ENCODE measurements around the gene TRIM61. TPM values are rescaled to one million over a fixed set of nuclear protein-coding genes. Genes with fewer than 3 reads are reported as not detected.
"Not testable (repeated sequence)": the region's sequence is repeated elsewhere in the genome, so short reads cannot be mapped to it uniquely, and the experiment has no call there.

Gene TRIM61
- total RNA-seq, 1 donor from 2014 or later = not detected

DNA sequence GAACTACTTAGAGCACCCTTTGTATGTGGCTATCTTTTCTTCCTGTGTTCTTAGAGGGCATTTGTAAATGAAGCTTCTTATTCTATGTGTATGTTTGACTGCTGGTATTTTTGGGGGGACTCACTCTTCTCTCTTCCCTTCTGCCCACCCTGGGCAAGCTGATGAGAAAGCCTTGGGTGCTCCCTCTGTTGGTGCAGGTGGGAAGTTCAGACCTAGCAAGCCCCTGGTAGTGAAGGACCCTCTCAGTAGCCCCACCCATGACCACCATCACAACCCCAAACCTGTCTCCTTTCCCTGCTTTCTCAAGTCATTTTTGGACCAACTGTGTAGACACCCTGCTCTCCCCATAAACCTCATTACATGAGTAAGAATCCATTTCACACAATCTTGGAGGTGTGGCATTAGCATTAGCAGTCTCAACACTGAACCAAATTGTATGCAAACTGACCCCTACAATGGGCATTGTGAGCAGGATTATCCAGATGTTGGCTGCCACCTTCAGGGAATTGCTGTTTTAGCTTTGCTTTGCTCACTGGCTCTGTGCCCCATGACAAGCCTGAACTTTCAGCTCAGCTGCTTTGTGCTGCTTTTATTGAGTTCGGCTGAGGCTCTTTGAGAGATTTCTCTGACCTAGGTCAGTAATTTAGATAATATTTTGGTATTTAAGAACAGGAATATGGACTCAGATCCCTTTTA, 27.9 kb downstream of the TRIM61 start:
- H3K27ac ChIP-seq = no peak overlapping the region
- H3K9me3 ChIP-seq = no peaks in the 10 kb centered on the region
- intact Hi-C loops (cut with DNase I) = no loop called here
- no peak overlapping the region for H3K4me3 ChIP-seq
- TF ChIP-seq, protein P1, sequence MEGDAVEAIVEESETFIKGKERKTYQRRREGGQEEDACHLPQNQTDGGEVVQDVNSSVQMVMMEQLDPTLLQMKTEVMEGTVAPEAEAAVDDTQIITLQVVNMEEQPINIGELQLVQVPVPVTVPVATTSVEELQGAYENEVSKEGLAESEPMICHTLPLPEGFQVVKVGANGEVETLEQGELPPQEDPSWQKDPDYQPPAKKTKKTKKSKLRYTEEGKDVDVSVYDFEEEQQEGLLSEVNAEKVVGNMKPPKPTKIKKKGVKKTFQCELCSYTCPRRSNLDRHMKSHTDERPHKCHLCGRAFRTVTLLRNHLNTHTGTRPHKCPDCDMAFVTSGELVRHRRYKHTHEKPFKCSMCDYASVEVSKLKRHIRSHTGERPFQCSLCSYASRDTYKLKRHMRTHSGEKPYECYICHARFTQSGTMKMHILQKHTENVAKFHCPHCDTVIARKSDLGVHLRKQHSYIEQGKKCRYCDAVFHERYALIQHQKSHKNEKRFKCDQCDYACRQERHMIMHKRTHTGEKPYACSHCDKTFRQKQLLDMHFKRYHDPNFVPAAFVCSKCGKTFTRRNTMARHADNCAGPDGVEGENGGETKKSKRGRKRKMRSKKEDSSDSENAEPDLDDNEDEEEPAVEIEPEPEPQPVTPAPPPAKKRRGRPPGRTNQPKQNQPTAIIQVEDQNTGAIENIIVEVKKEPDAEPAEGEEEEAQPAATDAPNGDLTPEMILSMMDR (IDR thresholded peaks at IDR 0.05) = no peak
- H3K27me3 ChIP-seq = no peaks in the 10 kb centered on the region
- H3K36me3 ChIP-seq = no peaks in the 10 kb centered on the region
- no peak for DNase-seq (ENCODE audit: low spot score in 2 of 2)
- no peaks in the 10 kb centered on the region for H3K4me1 ChIP-seq

DNA sequence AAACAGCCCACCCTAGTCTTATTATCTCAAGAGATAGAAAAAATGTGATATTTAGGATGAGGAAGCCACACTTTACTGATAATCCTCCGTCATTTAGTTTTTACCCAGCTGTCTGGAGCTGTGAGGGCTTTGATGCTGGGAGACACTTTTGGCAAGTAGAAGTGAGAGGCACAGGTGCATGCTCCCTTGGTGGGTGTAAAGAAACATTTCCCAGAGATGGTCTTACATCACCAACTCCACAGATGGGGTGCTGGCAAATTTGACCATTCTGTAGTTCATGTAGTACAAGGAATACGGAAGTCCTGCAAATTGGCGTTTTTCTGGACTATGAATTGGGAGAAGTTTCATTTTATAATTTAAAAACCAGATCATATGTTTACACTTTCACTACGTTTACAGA, 28.5 kb downstream of the TRIM61 start:
- no peak for DNase-seq (ENCODE audit: low spot score in 2 of 2)
- Histone ChIP-seq H3K27me3 (no peaks in the 10 kb centered on the region), H3K9me3 (no peaks in the 10 kb centered on the region), H3K27ac (no peak overlapping the region), H3K36me3 (no peaks in the 10 kb centered on the region), H3K4me1 (no peaks in the 10 kb centered on the region), H3K4me3 (no peak overlapping the region)
- TF ChIP-seq, protein P1 (IDR thresholded peaks at IDR 0.05) = no peak
- intact Hi-C loops (cut with DNase I) = no loop called here

DNA sequence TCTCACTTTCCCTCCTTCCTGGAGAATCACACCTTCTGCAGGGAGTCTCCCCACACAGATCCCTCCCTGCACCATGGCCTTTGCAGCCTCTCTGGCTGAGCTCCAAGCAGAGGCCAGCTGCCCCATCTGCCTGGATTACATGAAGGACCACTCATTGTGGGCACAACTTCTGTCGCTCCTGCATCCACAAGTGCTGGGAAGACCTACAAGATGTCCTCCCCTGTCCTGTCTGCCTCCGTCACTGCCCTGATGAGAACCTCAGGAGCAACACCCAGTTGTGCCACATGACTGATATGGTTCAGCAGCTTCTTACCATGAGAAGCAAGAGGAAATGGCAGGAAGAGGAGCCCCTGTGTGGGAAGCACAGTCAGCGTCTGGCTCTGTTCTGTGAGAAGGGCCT, 29.5 kb downstream of the TRIM61 start:
- DNase-seq (ENCODE audit: low spot score in 2 of 2); H3K27ac ChIP-seq; intact Hi-C loops (cut with DNase I); H3K36me3 ChIP-seq; H3K27me3 ChIP-seq; H3K4me3 ChIP-seq; H3K4me1 ChIP-seq; H3K9me3 ChIP-seq: not testable (repeated sequence)

DNA sequence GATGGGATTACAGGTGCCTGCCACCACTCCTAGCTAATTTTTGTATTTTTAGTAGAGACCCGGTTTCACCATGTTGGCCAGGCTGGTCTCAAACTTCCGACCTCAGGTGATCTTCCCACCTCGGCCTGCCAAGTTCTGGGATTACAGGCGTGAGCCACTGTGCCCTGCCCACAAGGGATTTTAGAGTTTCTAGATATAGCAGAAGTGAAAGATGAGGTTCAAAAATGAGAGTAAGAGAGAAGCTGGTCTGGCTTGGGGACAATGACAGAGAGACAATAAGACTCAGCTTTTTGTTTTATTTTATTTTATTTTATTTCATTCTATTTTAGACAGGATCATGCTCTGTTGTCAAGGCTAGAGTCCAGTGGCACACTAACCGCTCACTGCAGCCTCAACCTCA, 30.6 kb downstream of the TRIM61 start:
- Histone ChIP-seq H3K9me3 (no peaks in the 10 kb centered on the region), H3K27me3 (no peaks in the 10 kb centered on the region), H3K4me3 (no peak overlapping the region), H3K4me1 (no peaks in the 10 kb centered on the region), H3K27ac (no peak overlapping the region), H3K36me3 (no peaks in the 10 kb centered on the region)
- no peak for DNase-seq (ENCODE audit: low spot score in 2 of 2)
- intact Hi-C loops (cut with DNase I) = no loop called here
- TF ChIP-seq, protein P1 (IDR thresholded peaks at IDR 0.05) = no peak

DNA sequence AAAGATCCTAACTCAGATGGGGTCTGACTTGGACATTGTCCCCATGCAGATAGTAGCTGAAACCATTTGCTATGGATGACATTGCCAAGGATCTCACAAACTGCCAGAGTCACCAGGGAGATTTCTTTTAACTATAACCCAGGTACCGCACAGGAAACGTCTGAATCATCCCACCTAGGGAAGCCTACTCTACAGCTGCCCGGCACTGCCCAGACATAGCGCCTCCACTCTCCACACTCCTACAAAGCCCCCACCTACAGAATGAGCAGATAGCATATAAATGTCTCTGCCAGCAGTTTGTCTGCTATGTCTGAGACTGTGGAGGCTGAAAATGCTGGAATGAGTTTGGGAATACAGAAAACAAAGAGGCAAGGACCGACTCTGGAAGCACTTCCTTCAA, 32.3 kb downstream of the TRIM61 start:
- DNase-seq (ENCODE audit: low spot score in 2 of 2) = no peak
- H3K36me3 ChIP-seq = no peaks in the 10 kb centered on the region
- no peaks in the 10 kb centered on the region for H3K27me3 ChIP-seq
- H3K27ac ChIP-seq = no peak overlapping the region
- H3K9me3 ChIP-seq = no peaks in the 10 kb centered on the region
- H3K4me1 ChIP-seq = no peaks in the 10 kb centered on the region
- intact Hi-C loops (cut with DNase I) = no loop called here
- TF ChIP-seq, protein P1 (IDR thresholded peaks at IDR 0.05) = no peak
- no peak overlapping the region for H3K4me3 ChIP-seq

DNA sequence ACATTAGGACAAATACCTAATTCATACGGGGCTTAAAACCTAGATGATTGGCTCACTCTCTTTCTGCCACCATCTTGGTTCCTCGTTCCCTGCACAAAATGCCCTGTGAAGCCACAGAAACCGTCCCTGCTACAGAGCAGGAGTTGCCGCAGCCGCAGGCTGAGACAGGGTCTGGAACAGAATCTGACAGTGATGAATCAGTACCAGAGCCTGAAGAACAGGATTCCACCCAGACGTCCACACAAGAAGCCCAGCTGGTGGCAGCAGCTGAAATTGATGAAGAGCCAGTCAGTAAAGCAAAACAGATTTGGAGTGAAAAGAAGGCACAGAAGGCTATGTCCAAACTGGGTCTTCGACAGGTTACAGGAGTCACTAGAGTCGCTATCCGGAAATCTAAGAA, 34.3 kb downstream of the TRIM61 start:
- TF ChIP-seq, protein P1 (IDR thresholded peaks at IDR 0.05) = no peak
- intact Hi-C loops (cut with DNase I) = no loop called here
- Histone ChIP-seq H3K36me3 (no peaks in the 10 kb centered on the region), H3K4me3 (no peak overlapping the region), H3K27ac (no peak overlapping the region), H3K27me3 (no peaks in the 10 kb centered on the region), H3K9me3 (no peaks in the 10 kb centered on the region), H3K4me1 (no peaks in the 10 kb centered on the region)
- DNase-seq (ENCODE audit: low spot score in 2 of 2) = no peak

All from ascending aorta (tissue), 2 donors.